CD8-positive, alpha-beta memory T cell (primary cell): ENCODE results near the gene CREB3. TPM values are rescaled to one million over a fixed set of nuclear protein-coding genes. Genes with fewer than 3 reads are reported as not detected.

Source experiments
- CTCF ChIA-PET: fragments of 350-600 bp; sonication (Branson Sonifier 250); formaldehyde crosslinking; loops from one replicate; lab custom pipeline; 2021; ENCODE audit warnings: antibody characterized with exemption; lab: Charles Lee
- POLR2A ChIA-PET: fragments of 350-600 bp; sonication (Branson Sonifier 250); formaldehyde crosslinking; loops from one replicate; lab custom pipeline; 2021; ENCODE audit warnings: antibody characterized with exemption; lab: Charles Lee
- DNase-seq, 5 donors: peaks; one replicate each; pipeline versions ENCODE4 v3.0.0 to v3.0.0-alpha.2; 2020 to 2022; ENCODE audit warnings: mixed read lengths in 1 of 5
- H3K27ac ChIP-seq: one replicate; pipeline ENCODE4 v1.7.0; 2013; ENCODE audit warnings: low read depth, mild to moderate bottlenecking, low read length, moderate library complexity
- H3K27me3 ChIP-seq: 2 replicates; pipeline ENCODE4 v1.7.0; 2013; ENCODE audit warnings: low read length, mild to moderate bottlenecking; ENCODE audit not compliant: insufficient read depth, poor library complexity, severe bottlenecking
- H3K36me3 ChIP-seq: 2 replicates; pipeline ENCODE4 v1.7.0; 2013; ENCODE audit warnings: mild to moderate bottlenecking, low read length, moderate library complexity; ENCODE audit not compliant: insufficient read depth
- H3K4me1 ChIP-seq: 2 replicates; pipeline ENCODE4 v1.7.0; 2013; ENCODE audit warnings: mild to moderate bottlenecking, low read length, moderate library complexity; ENCODE audit not compliant: insufficient read depth
- H3K4me3 ChIP-seq: 2 replicates; pipeline ENCODE4 v1.7.0; 2013; ENCODE audit warnings: mild to moderate bottlenecking, low read length
- H3K9me3 ChIP-seq: 2 replicates; pipeline ENCODE4 v1.7.0; 2013; ENCODE audit warnings: mild to moderate bottlenecking, low read length
- H3K27ac Mint-ChIP-seq, 8 donors: one replicate each; pipeline ENCODE4 v1.8.0; 2020 to 2021; ENCODE audit warnings: mixed read lengths in 8 of 8, mild to moderate bottlenecking in 6 of 8, inconsistent platforms in 3 of 8, moderate library complexity in 3 of 8
- H3K27me3 Mint-ChIP-seq, 2 donors: one replicate each; pipeline ENCODE4 v1.8.0; 2020 to 2021; ENCODE audit warnings: mixed read lengths in 2 of 2, mild to moderate bottlenecking in 1 of 2, moderate library complexity in 1 of 2
- H3K36me3 Mint-ChIP-seq, 3 donors: one replicate each; pipeline ENCODE4 v1.8.0; 2020 to 2021; ENCODE audit warnings: mixed read lengths in 3 of 3, inconsistent platforms in 1 of 3, mild to moderate bottlenecking in 1 of 3
- H3K4me1 Mint-ChIP-seq, 3 donors: one replicate each; pipeline ENCODE4 v1.8.0; 2020 to 2021; ENCODE audit warnings: mixed read lengths in 3 of 3, inconsistent platforms in 1 of 3, mild to moderate bottlenecking in 1 of 3
- H3K4me3 Mint-ChIP-seq, 7 donors: one replicate each; pipeline ENCODE4 v1.8.0; 2020 to 2021; ENCODE audit warnings: mixed read lengths in 7 of 7, mild to moderate bottlenecking in 6 of 7, moderate library complexity in 4 of 7, inconsistent platforms in 2 of 7
- H3K9me3 Mint-ChIP-seq, 5 donors: one replicate each; pipeline ENCODE4 v1.8.0; 2020 to 2022; ENCODE audit warnings: mixed read lengths in 5 of 5, mild to moderate bottlenecking in 3 of 5, moderate library complexity in 2 of 5, inconsistent platforms in 1 of 5
- polyA plus RNA-seq: library from polyadenylated mRNA; unstranded; fragments of 300-500 nt; fragmentation: Illumina TruSeq; gene quantifications from one replicate; pipeline ENCODE4 v1.2.3, GENCODE V29; 2021
- total RNA-seq, 2 experiments: library from RNA; stranded (reverse); gene quantifications; one replicate each; pipeline ENCODE4 v1.2.3, GENCODE V29; 2021

CREB3 gene
- total and polyA plus RNA-seq, 3 experiments from 2014 or later: 38.0 to 53.6 (median 38.6) TPM

GRCh38 chr9:35691757-35692301, 40.6 kb upstream of the CREB3 start:
- peak overlapping the region; percentile 51 for H3K27ac ChIP-seq
- no peak for DNase-seq
- POLR2A ChIA-PET: interaction anchor here (0.6 to 1.4 kb wide), 3 partner anchors 27 to 98 kb away, joined by 3 to 6 read pairs (median 4); no protein-coding TSS in a partner anchor
- Mint-ChIP-seq H3K27me3 (no peaks in the 10 kb centered on the region), H3K36me3 (peaks cover 0 to 4% (median 0%) of the 10 kb centered on the region in 3 donors), H3K9me3 (no peaks in the 10 kb centered on the region), H3K4me1 (peaks cover 17 to 35% (median 23%) of the 10 kb centered on the region in 3 donors), H3K27ac (peak overlapping the region; percentile 15 to 93 (median 77)), H3K4me3 (peak overlapping the region; percentile 83 to 99 (median 89))
- CTCF ChIA-PET: interaction anchor here (1.0 to 8.6 kb wide), 10 partner anchors 22 to 82 kb away, joined by 3 to 87 read pairs (median 4); partner anchors contain the start of genes ARHGEF39, CCDC107, CREB3 and RMRP
- H3K9me3 ChIP-seq: no peaks in the 10 kb centered on the region
- H3K4me3 ChIP-seq: no peak overlapping the region
- peaks cover 2% of the 10 kb centered on the region for H3K36me3 ChIP-seq
- H3K4me1 ChIP-seq: peaks cover 6% of the 10 kb centered on the region
- no peaks in the 10 kb centered on the region for H3K27me3 ChIP-seq

GRCh38 chr9:35695943-35696401, 36.5 kb upstream of the CREB3 start:
- H3K4me1 Mint-ChIP-seq: peaks cover 14 to 20% (median 19%) of the 10 kb centered on the region in 3 donors
- ChIA-PET CTCF (interaction anchor here (0.9 to 8.6 kb wide), 30 partner anchors 8 to 142 kb away, joined by 3 to 87 read pairs (median 11); partner anchors contain the start of genes ARHGEF39, CCDC107, CD72 and CREB3), POLR2A (interaction anchor here (0.8 to 1.6 kb wide), 6 partner anchors 29 to 187 kb away, joined by 3 to 11 read pairs (median 4); partner anchors contain the start of genes CCDC107 and RMRP)
- Histone ChIP-seq H3K36me3 (peaks cover 41% of the 10 kb centered on the region), H3K27me3 (no peaks in the 10 kb centered on the region), H3K9me3 (no peaks in the 10 kb centered on the region), H3K27ac (no peak overlapping the region), H3K4me1 (peaks cover 6% of the 10 kb centered on the region), H3K4me3 (no peak overlapping the region)
- H3K9me3 Mint-ChIP-seq: no peaks in the 10 kb centered on the region
- H3K36me3 Mint-ChIP-seq: peaks cover 0 to 7% (median 0%) of the 10 kb centered on the region in 3 donors
- DNase-seq: no peak
- peak overlapping the region in 6 of 8 donors; percentile 74 to 94 (median 82) for H3K27ac Mint-ChIP-seq
- peak overlapping the region in 1 of 7 donors; percentile 17 for H3K4me3 Mint-ChIP-seq
- no peaks in the 10 kb centered on the region for H3K27me3 Mint-ChIP-seq

- Mint-ChIP-seq H3K27me3 (no peaks in the 10 kb centered on the region), H3K9me3 (no peaks in the 10 kb centered on the region), H3K4me1 (peaks cover 7 to 14% (median 13%) of the 10 kb centered on the region in 3 donors), H3K4me3 (peak overlapping the region in 2 of 7 donors; percentile 17 to 48), H3K36me3 (peaks cover 0 to 7% (median 0%) of the 10 kb centered on the region in 3 donors), H3K27ac (peak overlapping the region; percentile 47 to 94 (median 82))
- peak; percentile 36 to 71 (median 56) for DNase-seq
- Histone ChIP-seq H3K4me1 (no peaks in the 10 kb centered on the region), H3K4me3 (no peak overlapping the region), H3K27ac (no peak overlapping the region), H3K9me3 (no peaks in the 10 kb centered on the region), H3K27me3 (no peaks in the 10 kb centered on the region), H3K36me3 (peaks cover 48% of the 10 kb centered on the region)
- CTCF ChIA-PET: interaction anchor here (0.6 to 8.6 kb wide), 34 partner anchors 9 to 143 kb away, joined by 3 to 87 read pairs (median 8); partner anchors contain the start of genes ARHGEF39, CCDC107, CD72 and CREB3
- POLR2A ChIA-PET: interaction anchor here (0.6 to 1.6 kb wide), 7 partner anchors 29 to 1373 kb away, joined by 3 to 11 read pairs (median 4); partner anchors contain the start of genes CCDC107 and RMRP
Measured at GRCh38 chr9:35696520-35697215, 35.8 kb upstream of the CREB3 start.

GRCh38 chr9:35697486-35697885, 35.0 kb upstream of the CREB3 start:
- Mint-ChIP-seq H3K4me1 (peaks cover 6 to 10% (median 9%) of the 10 kb centered on the region in 3 donors), H3K9me3 (no peaks in the 10 kb centered on the region), H3K27ac (peak overlapping the region in 3 of 8 donors; percentile 13 to 92 (median 47)), H3K36me3 (peaks cover 0 to 7% (median under 1%) of the 10 kb centered on the region in 3 donors), H3K4me3 (no peak overlapping the region), H3K27me3 (no peaks in the 10 kb centered on the region)
- no peaks in the 10 kb centered on the region for H3K27me3 ChIP-seq
- no peak overlapping the region for H3K4me3 ChIP-seq
- no peak for DNase-seq
- ChIA-PET CTCF (interaction anchor here (0.9 to 8.6 kb wide), 26 partner anchors 9 to 128 kb away, joined by 3 to 87 read pairs (median 16); partner anchors contain the start of genes ARHGEF39, CCDC107, CREB3 and GBA2), POLR2A (interaction anchor here (1.3 kb wide), 1 partner anchor 94 kb away, joined by 5 read pairs; no protein-coding TSS in a partner anchor)
- H3K36me3 ChIP-seq: peaks cover 55% of the 10 kb centered on the region
- H3K27ac ChIP-seq: no peak overlapping the region
- no peaks in the 10 kb centered on the region for H3K4me1 ChIP-seq
- H3K9me3 ChIP-seq: no peaks in the 10 kb centered on the region

GRCh38 chr9:35698231-35698630, 34.2 kb upstream of the CREB3 start:
- Mint-ChIP-seq H3K4me3 (no peak overlapping the region), H3K36me3 (peaks cover 0 to 11% (median 8%) of the 10 kb centered on the region in 3 donors), H3K27me3 (no peaks in the 10 kb centered on the region), H3K4me1 (peaks cover 6 to 10% (median 9%) of the 10 kb centered on the region in 3 donors), H3K9me3 (no peaks in the 10 kb centered on the region), H3K27ac (peak overlapping the region in 1 of 8 donors; percentile 13)
- Histone ChIP-seq H3K36me3 (peaks cover 62% of the 10 kb centered on the region), H3K4me3 (no peak overlapping the region), H3K9me3 (no peaks in the 10 kb centered on the region), H3K27ac (no peak overlapping the region), H3K4me1 (no peaks in the 10 kb centered on the region), H3K27me3 (no peaks in the 10 kb centered on the region)
- ChIA-PET POLR2A (no interaction called here), CTCF (interaction anchor here (0.9 to 8.6 kb wide), 15 partner anchors 8 to 116 kb away, joined by 3 to 87 read pairs (median 22); partner anchors contain the start of genes ARHGEF39, CCDC107, CREB3 and RMRP)
- DNase-seq: no peak

- H3K4me3 ChIP-seq: no peak overlapping the region
- peaks cover 80% of the 10 kb centered on the region for H3K36me3 ChIP-seq
- Mint-ChIP-seq H3K9me3 (no peaks in the 10 kb centered on the region), H3K36me3 (peaks cover 4 to 26% (median 23%) of the 10 kb centered on the region in 3 donors), H3K27ac (no peak overlapping the region), H3K4me1 (peaks cover 6 to 10% (median 9%) of the 10 kb centered on the region in 3 donors), H3K4me3 (no peak overlapping the region), H3K27me3 (no peaks in the 10 kb centered on the region)
- ChIA-PET CTCF (interaction anchor here (0.9 to 1.9 kb wide), 2 partner anchors 39 to 88 kb away, joined by 3 to 6 read pairs; no protein-coding TSS in a partner anchor), POLR2A (no interaction called here)
- no peak overlapping the region for H3K27ac ChIP-seq
- no peaks in the 10 kb centered on the region for H3K27me3 ChIP-seq
- DNase-seq: no peak
- no peaks in the 10 kb centered on the region for H3K4me1 ChIP-seq
- no peaks in the 10 kb centered on the region for H3K9me3 ChIP-seq
Measured at GRCh38 chr9:35700031-35700430, 32.4 kb upstream of the CREB3 start.

- ChIA-PET CTCF (interaction anchor here (0.9 to 1.9 kb wide), 3 partner anchors 40 to 89 kb away, joined by 3 to 6 read pairs (median 3); partner anchors contain the start of genes CCDC107 and RMRP), POLR2A (no interaction called here)
- Histone ChIP-seq H3K4me1 (no peaks in the 10 kb centered on the region), H3K27ac (no peak overlapping the region), H3K9me3 (no peaks in the 10 kb centered on the region), H3K36me3 (peaks cover 89% of the 10 kb centered on the region), H3K4me3 (no peak overlapping the region), H3K27me3 (no peaks in the 10 kb centered on the region)
- no peaks in the 10 kb centered on the region for H3K9me3 Mint-ChIP-seq
- H3K36me3 Mint-ChIP-seq: peaks cover 4 to 35% (median 26%) of the 10 kb centered on the region in 3 donors
- no peak overlapping the region for H3K27ac Mint-ChIP-seq
- H3K4me3 Mint-ChIP-seq: no peak overlapping the region
- peaks cover 6 to 10% (median 9%) of the 10 kb centered on the region in 3 donors for H3K4me1 Mint-ChIP-seq
- H3K27me3 Mint-ChIP-seq: no peaks in the 10 kb centered on the region
- DNase-seq: no peak
Measured at GRCh38 chr9:35700942-35701341, 31.5 kb upstream of the CREB3 start.
